Measurements from ENCODE around the gene EPHA8.

Gene EPHA8

GRCh38 chr1:22587247-22587646, 24.0 kb downstream of the EPHA8 start:
- no peak for TF ChIP-seq CTCF (IDR thresholded peaks at IDR 0.05; ENCODE audit: low read depth, low read length, missing control alignments)
- no peak overlapping the region for H3K4me3 ChIP-seq (ENCODE audit: low read depth, low read length)
- no peak for DNase-seq (ENCODE audit: low read depth)

- H3K4me3 ChIP-seq (ENCODE audit: low read depth, low read length): no peak overlapping the region
- DNase-seq (ENCODE audit: low read depth): no peak
- no peak for TF ChIP-seq CTCF (IDR thresholded peaks at IDR 0.05; ENCODE audit: low read depth, low read length, missing control alignments)
These were observed 25.7 kb downstream of the EPHA8 start for GRCh38 chr1:22588899-22589422.

GRCh38 chr1:22591576-22591975, 28.3 kb downstream of the EPHA8 start:
- no peak for TF ChIP-seq CTCF (IDR thresholded peaks at IDR 0.05; ENCODE audit: low read depth, low read length, missing control alignments)
- DNase-seq (ENCODE audit: low read depth): no peak
- no peak overlapping the region for H3K4me3 ChIP-seq (ENCODE audit: low read depth, low read length)

GRCh38 chr1:22592051-22592450, 28.8 kb downstream of the EPHA8 start:
- TF ChIP-seq CTCF (IDR thresholded peaks at IDR 0.05; ENCODE audit: low read depth, low read length, missing control alignments): no peak
- no peak for DNase-seq (ENCODE audit: low read depth)
- H3K4me3 ChIP-seq (ENCODE audit: low read depth, low read length): no peak overlapping the region

- TF ChIP-seq CTCF (IDR thresholded peaks at IDR 0.05; ENCODE audit: low read depth, low read length, missing control alignments): no peak
- DNase-seq (ENCODE audit: low read depth): no peak
- no peak overlapping the region for H3K4me3 ChIP-seq (ENCODE audit: low read depth, low read length)
These were observed 29.9 kb downstream of the EPHA8 start for GRCh38 chr1:22592919-22593790.

- no peak for DNase-seq (ENCODE audit: low read depth)
- no peak for TF ChIP-seq CTCF (IDR thresholded peaks at IDR 0.05; ENCODE audit: low read depth, low read length, missing control alignments)
- no peak overlapping the region for H3K4me3 ChIP-seq (ENCODE audit: low read depth, low read length)
These were observed 31.1 kb downstream of the EPHA8 start for GRCh38 chr1:22594396-22594795.

GRCh38 chr1:22595108-22595507, 31.8 kb downstream of the EPHA8 start:
- TF ChIP-seq CTCF (IDR thresholded peaks at IDR 0.05; ENCODE audit: low read depth, low read length, missing control alignments): no peak

More at GRCh38 chr1:22595108-22595507, 31.8 kb downstream of the EPHA8 start:
- no peak overlapping the region for H3K4me3 ChIP-seq (ENCODE audit: low read depth, low read length)
- no peak for DNase-seq (ENCODE audit: low read depth)
